SK-N-MC (cell line): ENCODE data around the gene STAG3.

Source experiments
- EZH2 ChIP-seq: fragments of 200-600 bp; sonication (generic); IDR thresholded peaks from one replicate; pipeline ENCODE4 v1.6.1; 2017; ENCODE audit warnings: antibody characterized with exemption
- FOXP2 ChIP-seq: optimal IDR thresholded peaks from 2 replicates; pipeline ENCODE3; 2011; ENCODE audit warnings: mild to moderate bottlenecking, moderate library complexity; ENCODE audit not compliant: insufficient read depth; ENCODE audit errors: extremely low read length, control extremely low read depth
- POLR2AphosphoS5 ChIP-seq: IDR thresholded peaks from 2 replicates; pipeline ENCODE4 v1.6.1; 2012; ENCODE audit warnings: mild to moderate bottlenecking, low read depth, low read length, borderline replicate concordance

DNA sequence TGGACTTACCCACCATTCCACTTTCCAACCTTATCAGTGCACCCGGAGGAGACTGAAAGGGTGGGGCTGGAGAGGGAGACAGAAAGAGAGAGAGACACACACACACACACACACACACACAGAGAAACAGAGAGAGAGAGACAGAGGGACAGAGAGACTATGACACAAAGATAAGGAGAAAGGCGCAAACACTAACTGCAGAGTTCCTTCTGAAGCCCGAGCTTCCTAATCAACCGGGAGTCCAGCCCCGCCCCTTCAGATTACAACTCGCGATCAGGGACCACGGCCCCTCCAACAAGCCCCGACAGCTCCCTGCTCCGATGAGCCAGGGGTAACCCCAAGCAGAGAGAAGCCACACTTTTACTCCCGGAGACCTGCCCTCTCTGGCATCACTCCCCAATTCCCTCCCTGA, 9.8 kb upstream of the STAG3 start:
- TF ChIP-seq EZH2 (no peak), POLR2AphosphoS5 (no peak), FOXP2 (no peak)
